KMS-11 (cell line): Measurements from ENCODE around the gene TCF15.

Experiments
- H2AFZ ChIP-seq: fragments of 200-600 bp; sonication (generic); 2 replicates; pipeline ENCODE4 v1.6.1; 2016; ENCODE audit warnings: antibody characterized with exemption, mixed run types, low read depth
- H3K27ac ChIP-seq: fragments of 200-600 bp; sonication (generic); 2 replicates; pipeline ENCODE4 v1.6.1; 2016; ENCODE audit warnings: mild to moderate bottlenecking, mixed run types
- H3K27me3 ChIP-seq: fragments of 200-600 bp; sonication (generic); 2 replicates; pipeline ENCODE4 v1.6.1; 2017; ENCODE audit warnings: mild to moderate bottlenecking, low read depth, mixed run types, moderate library complexity; ENCODE audit not compliant: insufficient read depth
- H3K36me3 ChIP-seq: fragments of 200-600 bp; sonication (generic); 2 replicates; pipeline ENCODE4 v1.6.1; 2017; ENCODE audit warnings: mild to moderate bottlenecking, mixed run types; ENCODE audit not compliant: insufficient read depth
- H3K4me1 ChIP-seq: fragments of 200-600 bp; sonication (generic); 2 replicates; pipeline ENCODE4 v1.6.1; 2016; ENCODE audit warnings: mild to moderate bottlenecking, low read depth, mixed run types; ENCODE audit not compliant: poor library complexity, severe bottlenecking
- H3K4me2 ChIP-seq: fragments of 200-600 bp; sonication (generic); 2 replicates; pipeline ENCODE4 v1.7.0; 2016; ENCODE audit warnings: mild to moderate bottlenecking, mixed run types
- H3K4me3 ChIP-seq: fragments of 200-600 bp; sonication (generic); IDR thresholded peaks from 2 replicates; pipeline ENCODE4 v1.6.1; 2017; ENCODE audit warnings: low read depth, low read length, mixed read lengths; ENCODE audit not compliant: insufficient read depth
- H3K79me2 ChIP-seq: fragments of 200-600 bp; sonication (generic); 2 replicates; pipeline ENCODE4 v1.6.1; 2016; ENCODE audit warnings: low read depth, mixed run types; ENCODE audit not compliant: insufficient read depth
- H3K9ac ChIP-seq: fragments of 200-600 bp; sonication (generic); 2 replicates; pipeline ENCODE4 v1.6.1; 2016; ENCODE audit warnings: mild to moderate bottlenecking, mixed run types
- H4K20me1 ChIP-seq: fragments of 200-600 bp; sonication (generic); 2 replicates; pipeline ENCODE4 v1.6.1; 2016; ENCODE audit warnings: mild to moderate bottlenecking, mixed run types; ENCODE audit not compliant: insufficient read depth
- TF ChIP-seq, protein P1 (sequence below): fragments of 200-600 bp; sonication (generic); conservative IDR thresholded peaks from 2 replicates; pipeline ENCODE4 v1.6.1; 2017; ENCODE audit warnings: low read depth, mild to moderate bottlenecking, antibody characterized with exemption, low read length, moderate library complexity, mixed read lengths

TCF15 gene

GRCh38 chr20:600141-600540, 10.0 kb downstream of the TCF15 start:
- no peaks in the 10 kb centered on the region for H3K4me1 ChIP-seq
- no peak overlapping the region for H2AFZ ChIP-seq
- H3K4me2 ChIP-seq: no peak overlapping the region
- TF ChIP-seq, protein P1, sequence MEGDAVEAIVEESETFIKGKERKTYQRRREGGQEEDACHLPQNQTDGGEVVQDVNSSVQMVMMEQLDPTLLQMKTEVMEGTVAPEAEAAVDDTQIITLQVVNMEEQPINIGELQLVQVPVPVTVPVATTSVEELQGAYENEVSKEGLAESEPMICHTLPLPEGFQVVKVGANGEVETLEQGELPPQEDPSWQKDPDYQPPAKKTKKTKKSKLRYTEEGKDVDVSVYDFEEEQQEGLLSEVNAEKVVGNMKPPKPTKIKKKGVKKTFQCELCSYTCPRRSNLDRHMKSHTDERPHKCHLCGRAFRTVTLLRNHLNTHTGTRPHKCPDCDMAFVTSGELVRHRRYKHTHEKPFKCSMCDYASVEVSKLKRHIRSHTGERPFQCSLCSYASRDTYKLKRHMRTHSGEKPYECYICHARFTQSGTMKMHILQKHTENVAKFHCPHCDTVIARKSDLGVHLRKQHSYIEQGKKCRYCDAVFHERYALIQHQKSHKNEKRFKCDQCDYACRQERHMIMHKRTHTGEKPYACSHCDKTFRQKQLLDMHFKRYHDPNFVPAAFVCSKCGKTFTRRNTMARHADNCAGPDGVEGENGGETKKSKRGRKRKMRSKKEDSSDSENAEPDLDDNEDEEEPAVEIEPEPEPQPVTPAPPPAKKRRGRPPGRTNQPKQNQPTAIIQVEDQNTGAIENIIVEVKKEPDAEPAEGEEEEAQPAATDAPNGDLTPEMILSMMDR: no peak
- no peaks in the 10 kb centered on the region for H3K36me3 ChIP-seq
- no peaks in the 10 kb centered on the region for H4K20me1 ChIP-seq
- H3K27ac ChIP-seq: no peak overlapping the region
- H3K9ac ChIP-seq: no peak overlapping the region
- H3K4me3 ChIP-seq: no peak overlapping the region
- H3K27me3 ChIP-seq: no peaks in the 10 kb centered on the region
- no peaks in the 10 kb centered on the region for H3K79me2 ChIP-seq

GRCh38 chr20:598133-598850, 11.8 kb downstream of the TCF15 start:
- no peaks in the 10 kb centered on the region for H3K4me1 ChIP-seq
- H3K36me3 ChIP-seq: no peaks in the 10 kb centered on the region
- no peak overlapping the region for H3K4me2 ChIP-seq
- no peak overlapping the region for H3K4me3 ChIP-seq
- H3K79me2 ChIP-seq: no peaks in the 10 kb centered on the region
- no peak overlapping the region for H3K9ac ChIP-seq
- H4K20me1 ChIP-seq: no peaks in the 10 kb centered on the region
- TF ChIP-seq, protein P1: no peak
- no peak overlapping the region for H2AFZ ChIP-seq
- no peaks in the 10 kb centered on the region for H3K27me3 ChIP-seq
- H3K27ac ChIP-seq: no peak overlapping the region

DNA sequence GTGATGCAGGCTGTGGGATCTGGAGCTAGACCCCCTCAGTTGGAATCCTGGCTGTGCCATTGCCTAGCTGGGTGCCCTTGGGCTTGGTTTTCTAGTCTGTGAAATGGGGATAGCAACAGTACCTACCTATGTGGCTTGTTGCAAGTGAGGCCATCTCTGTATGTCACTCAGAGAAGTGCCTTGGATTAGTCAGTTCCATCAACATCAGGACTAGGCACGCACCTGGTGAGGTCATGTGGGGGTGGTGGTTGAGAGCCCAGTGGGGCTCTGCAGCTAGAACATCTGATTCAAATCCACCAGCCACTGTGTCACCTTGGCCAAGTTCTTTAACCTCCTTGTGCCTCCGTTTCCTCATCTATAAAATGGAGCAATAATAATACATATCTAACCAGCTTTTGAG, 12.5 kb downstream of the TCF15 start:
- Histone ChIP-seq H3K79me2 (no peaks in the 10 kb centered on the region), H3K4me3 (no peak overlapping the region), H3K27me3 (no peaks in the 10 kb centered on the region), H3K9ac (no peak overlapping the region), H4K20me1 (no peaks in the 10 kb centered on the region), H3K4me2 (no peak overlapping the region), H2AFZ (no peak overlapping the region), H3K4me1 (no peaks in the 10 kb centered on the region), H3K27ac (no peak overlapping the region), H3K36me3 (no peaks in the 10 kb centered on the region)
- TF ChIP-seq, protein P1: no peak

GRCh38 chr20:595330-596308, 14.5 kb downstream of the TCF15 start:
- Histone ChIP-seq H2AFZ (no peak overlapping the region), H3K4me2 (no peak overlapping the region), H4K20me1 (no peaks in the 10 kb centered on the region), H3K27me3 (no peaks in the 10 kb centered on the region), H3K27ac (no peak overlapping the region), H3K36me3 (no peaks in the 10 kb centered on the region), H3K79me2 (no peaks in the 10 kb centered on the region), H3K4me3 (no peak overlapping the region), H3K9ac (no peak overlapping the region), H3K4me1 (no peaks in the 10 kb centered on the region)
- TF ChIP-seq, protein P1: no peak
